Stomach (tissue), 4 donors: ENCODE results near the gene GNE.
"Not testable (repeated sequence)": the region's sequence is repeated elsewhere in the genome, so short reads cannot be mapped to it uniquely, and the experiment has no call there.

Source experiments
- EP300 ChIP-seq: sonication (generic); formaldehyde crosslinking; IDR thresholded peaks from one replicate; pipeline ENCODE4 v1.6.1; 2017; ENCODE audit warnings: antibody characterized with exemption
- TF ChIP-seq, protein P1 (sequence below), 7 experiments: fragments of 450-650 bp in 4 of 7; fragments of 200-600 bp in 3 of 7; sonication (generic) in 3 of 7; IDR thresholded peaks; one replicate each; pipeline ENCODE4 v1.5.1; 2016 to 2019; ENCODE audit warnings: antibody characterized with exemption in 7 of 7, control low read depth in 2 of 7, mild to moderate bottlenecking in 1 of 7

GRCh38 chr9:36239205-36239604 is 19.0 kb downstream of the GNE start:
- TF ChIP-seq, protein P1, sequence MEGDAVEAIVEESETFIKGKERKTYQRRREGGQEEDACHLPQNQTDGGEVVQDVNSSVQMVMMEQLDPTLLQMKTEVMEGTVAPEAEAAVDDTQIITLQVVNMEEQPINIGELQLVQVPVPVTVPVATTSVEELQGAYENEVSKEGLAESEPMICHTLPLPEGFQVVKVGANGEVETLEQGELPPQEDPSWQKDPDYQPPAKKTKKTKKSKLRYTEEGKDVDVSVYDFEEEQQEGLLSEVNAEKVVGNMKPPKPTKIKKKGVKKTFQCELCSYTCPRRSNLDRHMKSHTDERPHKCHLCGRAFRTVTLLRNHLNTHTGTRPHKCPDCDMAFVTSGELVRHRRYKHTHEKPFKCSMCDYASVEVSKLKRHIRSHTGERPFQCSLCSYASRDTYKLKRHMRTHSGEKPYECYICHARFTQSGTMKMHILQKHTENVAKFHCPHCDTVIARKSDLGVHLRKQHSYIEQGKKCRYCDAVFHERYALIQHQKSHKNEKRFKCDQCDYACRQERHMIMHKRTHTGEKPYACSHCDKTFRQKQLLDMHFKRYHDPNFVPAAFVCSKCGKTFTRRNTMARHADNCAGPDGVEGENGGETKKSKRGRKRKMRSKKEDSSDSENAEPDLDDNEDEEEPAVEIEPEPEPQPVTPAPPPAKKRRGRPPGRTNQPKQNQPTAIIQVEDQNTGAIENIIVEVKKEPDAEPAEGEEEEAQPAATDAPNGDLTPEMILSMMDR (IDR thresholded peaks at IDR 0.05): not testable (repeated sequence)
- not testable (repeated sequence) for TF ChIP-seq EP300
